AG04449 (cell line): ENCODE results near the gene LDAF1.

ENCODE experiments used
- CTCF ChIA-PET: fragments of 350-600 bp; formaldehyde crosslinking; extraction: SDS; loops from one replicate; lab custom pipeline; 2021; ENCODE audit warnings: antibody characterized with exemption; lab: Yijun Ruan, JAX
- POLR2A ChIA-PET: fragments of 400-600, 350-600 bp; formaldehyde crosslinking; extraction: SDS; loops from one replicate; lab custom pipeline; 2020; ENCODE audit warnings: antibody characterized with exemption, inconsistent platforms; lab: Yijun Ruan, JAX
- DNase-seq: peaks from one replicate; pipeline ENCODE4 v3.0.0-alpha.2; 2010; ENCODE audit warnings: low read depth, low spot score
- H3K4me3 ChIP-seq: 2 replicates; pipeline ENCODE4 v1.5.1; 2011; ENCODE audit warnings: low read depth, mild to moderate bottlenecking, control low read depth, low read length
- CTCF ChIP-seq: IDR thresholded peaks from one replicate; pipeline ENCODE4 v1.5.1; 2011; ENCODE audit warnings: mild to moderate bottlenecking, moderate library complexity, low read length, control low read depth, inconsistent platforms; ENCODE audit not compliant: insufficient read depth; ENCODE audit errors: missing control alignments

Gene LDAF1

GRCh38 chr16:21179983-21180365 lies 21.5 kb downstream of the LDAF1 start:
- ChIA-PET CTCF (interaction anchor here (1.1 kb wide), 1 partner anchor 9 kb away, joined by 3 read pairs; no protein-coding TSS in a partner anchor), POLR2A (no interaction called here)
- no peak for TF ChIP-seq CTCF
- no peak for DNase-seq
- H3K4me3 ChIP-seq, result no peak overlapping the region

- H3K4me3 ChIP-seq, result no peak overlapping the region
- ChIA-PET POLR2A (no interaction called here), CTCF (no interaction called here)
- no peak for TF ChIP-seq CTCF
- no peak for DNase-seq
Measured at GRCh38 chr16:21183995-21184394, 25.5 kb downstream of the LDAF1 start.

- no peak for TF ChIP-seq CTCF
- CTCF ChIA-PET, result interaction anchor here (2.4 kb wide), 1 partner anchor 28 kb away, joined by 6 read pairs; no protein-coding TSS in a partner anchor
- H3K4me3 ChIP-seq, result no peak overlapping the region
- POLR2A ChIA-PET, result no interaction called here
- no peak for DNase-seq
Measured at GRCh38 chr16:21184834-21185233, 26.4 kb downstream of the LDAF1 start.

- no peak for DNase-seq
Measured at GRCh38 chr16:21185659-21186325, 27.3 kb downstream of the LDAF1 start.

GRCh38 chr16:21186326-21186691 lies 27.8 kb downstream of the LDAF1 start:
- H3K4me3 ChIP-seq, result no peak overlapping the region
- ChIA-PET CTCF (interaction anchor here (0.7 to 4.9 kb wide), 6 partner anchors 10 to 395 kb away, joined by 3 to 44 read pairs (median 16); partner anchors contain the start of gene CRYM), POLR2A (interaction anchor here (1.0 kb wide), 1 partner anchor 28 kb away, joined by 3 read pairs; the partner anchor contains the start of gene LDAF1)
- no peak for DNase-seq
- TF ChIP-seq CTCF, result no peak

More at GRCh38 chr16:21185659-21186325, 27.3 kb downstream of the LDAF1 start:
- CTCF ChIA-PET, result interaction anchor here (1.1 to 4.2 kb wide), 3 partner anchors 9 to 29 kb away, joined by 3 to 36 read pairs (median 6); no protein-coding TSS in a partner anchor
- H3K4me3 ChIP-seq, result no peak overlapping the region
- POLR2A ChIA-PET, result no interaction called here
- no peak for TF ChIP-seq CTCF

- ChIA-PET CTCF (interaction anchor here (0.7 to 4.9 kb wide), 21 partner anchors 8 to 114 kb away, joined by 3 to 44 read pairs (median 6); partner anchors contain the start of gene CRYM), POLR2A (interaction anchor here (1.9 kb wide), 1 partner anchor 111 kb away, joined by 9 read pairs; no protein-coding TSS in a partner anchor)
- H3K4me3 ChIP-seq, result no peak overlapping the region
- no peak for DNase-seq
- no peak for TF ChIP-seq CTCF
Measured at GRCh38 chr16:21189311-21189710, 30.8 kb downstream of the LDAF1 start.
